ENCODE measurements around the gene HOXB4. TPM values are rescaled to one million over a fixed set of nuclear protein-coding genes. Genes with fewer than 3 reads are reported as not detected.

Gene HOXB4
- 6.5 TPM for total RNA-seq

DNA sequence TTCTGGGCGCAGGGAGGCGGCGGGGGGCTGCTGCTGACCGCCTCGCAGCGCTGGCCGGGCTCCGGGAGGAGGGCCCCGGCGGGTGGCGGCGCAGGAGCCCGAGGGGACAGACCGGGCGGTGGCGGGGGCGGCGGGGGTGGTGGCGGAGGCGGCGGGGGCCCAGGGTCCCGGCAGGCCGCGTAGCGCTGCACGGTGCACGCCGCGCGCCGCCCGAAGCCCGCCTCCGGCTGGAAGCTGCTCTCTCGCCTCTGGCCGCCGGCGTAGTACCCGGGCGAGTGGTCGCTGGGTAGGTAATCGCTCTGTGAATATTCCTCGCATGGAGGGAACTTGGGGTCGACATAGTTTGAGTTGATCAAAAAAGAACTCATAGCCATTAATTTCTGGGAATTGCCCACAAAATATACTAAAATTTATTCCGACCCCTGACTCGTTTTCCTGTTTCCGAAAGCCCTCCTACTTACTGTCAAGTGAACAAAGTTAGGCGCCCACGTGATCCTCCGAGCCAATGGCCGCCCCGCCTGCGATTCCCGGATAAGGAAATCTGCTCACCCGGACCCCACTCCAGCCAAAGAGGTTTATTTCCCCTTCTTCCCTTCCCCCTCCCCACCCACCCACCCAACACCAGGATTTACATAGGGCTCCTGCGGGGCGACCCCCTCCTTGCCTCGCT is at the start of gene HOXB4:
HOXB4 (minus strand) TSS at position 405 of the 670 bp plus-strand sequence; CDS start at position 374, 31 bp downstream.
- peak in 2 of 3 donors; percentile 73 to 80 for DNase-seq (ENCODE audit: low read depth in 2 of 3, low spot score in 2 of 3)

DNA sequence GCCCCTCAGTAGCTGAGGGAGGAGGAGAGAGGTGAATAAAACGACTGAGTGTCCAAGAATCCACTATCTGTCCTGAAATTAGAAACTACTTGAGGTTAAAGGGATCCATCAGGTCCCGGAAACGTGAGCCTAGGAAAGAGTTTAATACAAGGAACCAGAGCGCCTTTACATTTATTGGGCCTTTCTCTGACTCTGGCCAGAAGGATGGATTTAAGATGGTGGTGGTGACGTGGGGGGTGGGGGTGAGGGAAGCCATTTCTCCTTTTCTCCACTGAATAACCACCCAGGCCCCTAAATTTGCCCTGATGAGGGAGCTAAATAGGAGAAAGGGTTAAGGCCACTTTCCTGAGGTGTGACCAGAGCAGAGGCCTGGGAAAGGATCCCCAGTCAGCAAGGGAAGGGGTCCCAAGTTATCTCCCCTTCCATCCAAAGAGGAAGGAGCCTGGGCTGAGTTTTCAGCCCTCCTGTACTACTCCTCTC is 49.0 kb upstream of the HOXB4 start:
- DNase-seq (ENCODE audit: low read depth in 2 of 3, low spot score in 2 of 3), result no peak

GRCh38 chr17:48626245-48627117 is 48.3 kb upstream of the HOXB4 start, which contains the start of gene HOXB9:
HOXB9 (minus strand) TSS chr17:48626358; CDS start chr17:48626269, 89 bp downstream.
- peak in 2 of 3 donors; percentile 51 to 82 for DNase-seq (ENCODE audit: low read depth in 2 of 3, low spot score in 2 of 3)

DNA sequence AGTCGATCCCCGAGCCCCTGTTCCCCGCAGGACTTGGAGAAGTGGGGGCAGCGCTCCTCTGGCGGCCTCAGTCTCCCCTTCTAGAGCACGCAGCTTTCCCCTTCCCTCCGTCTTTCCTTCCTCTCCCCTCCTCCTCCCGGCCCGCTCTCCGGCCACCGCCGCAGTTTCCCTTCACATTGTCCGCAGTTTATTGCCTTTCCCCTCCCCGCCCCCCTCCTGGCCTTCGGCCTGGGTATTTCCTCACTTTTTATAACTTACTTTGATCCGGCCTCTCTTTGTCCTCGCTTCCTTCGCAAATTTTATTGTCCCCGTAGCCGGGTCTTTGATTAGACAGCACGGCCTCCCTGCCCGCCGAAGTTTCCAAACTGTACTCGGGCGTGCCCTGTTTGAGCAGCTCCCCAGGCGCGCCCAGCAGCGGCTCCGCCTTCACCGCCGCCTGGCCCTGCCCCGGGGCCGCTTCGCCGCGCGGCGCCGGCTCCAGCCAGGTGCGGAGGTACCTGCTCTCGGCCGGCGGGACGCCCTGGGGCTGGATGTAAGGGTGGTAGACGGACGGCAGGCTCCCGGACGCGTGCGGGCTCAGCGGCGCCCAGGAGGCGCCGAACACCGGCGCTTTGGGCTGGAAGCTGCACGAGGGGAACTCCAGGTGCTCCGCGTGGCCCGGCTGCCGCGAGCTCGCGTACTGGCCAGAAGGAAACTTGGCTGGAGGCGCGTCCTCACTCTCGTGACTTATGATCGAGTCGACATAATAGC is 47.5 kb upstream of the HOXB4 start:
- DNase-seq (ENCODE audit: low read depth in 2 of 3, low spot score in 2 of 3), result peak in 1 of 3 donors; percentile 36

GRCh38 chr17:48624544-48625494 is 46.7 kb upstream of the HOXB4 start:
- DNase-seq (ENCODE audit: low read depth in 2 of 3, low spot score in 2 of 3), result peak in 1 of 3 donors; percentile 45

DNA sequence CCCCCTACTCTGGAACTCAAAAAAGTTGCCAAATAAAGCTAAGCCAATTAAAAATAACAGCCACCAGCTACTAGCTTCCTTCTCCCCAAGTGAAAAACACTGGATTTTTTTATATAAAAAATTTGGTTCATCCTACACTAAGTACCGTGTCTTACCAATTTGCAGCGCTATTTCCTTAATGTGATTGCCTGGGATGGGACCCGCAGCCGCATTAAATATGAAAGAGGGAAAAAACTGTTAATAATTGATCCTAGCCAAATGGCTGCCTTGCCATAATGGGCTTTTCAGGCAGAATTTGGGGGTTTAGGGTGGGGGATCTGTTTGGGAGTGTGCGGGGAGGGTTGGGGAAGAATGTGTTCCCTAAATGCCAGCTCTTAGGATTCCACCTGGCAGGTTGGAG is 46.0 kb upstream of the HOXB4 start:
- DNase-seq (ENCODE audit: low read depth in 2 of 3, low spot score in 2 of 3), result no peak

DNA sequence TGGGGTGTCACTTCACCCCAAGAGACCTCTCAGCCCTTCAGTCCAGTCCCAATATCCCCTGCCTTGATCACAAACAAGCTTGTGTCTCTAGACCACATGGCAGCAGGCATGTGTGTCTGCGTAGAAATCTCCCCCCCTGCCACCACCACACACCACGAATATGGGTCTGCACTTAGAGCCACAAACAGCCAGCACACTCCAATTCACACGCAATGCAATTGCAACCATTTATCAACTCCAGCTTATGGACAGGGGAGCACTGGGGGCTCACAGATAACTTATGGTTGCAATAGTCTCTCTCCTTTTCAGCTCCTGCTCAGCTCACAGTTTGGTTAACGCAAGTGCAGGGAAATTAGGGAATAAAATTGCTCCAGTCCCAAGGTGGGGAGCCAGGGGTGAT is 45.4 kb upstream of the HOXB4 start:
- DNase-seq (ENCODE audit: low read depth in 2 of 3, low spot score in 2 of 3), result no peak

GRCh38 chr17:48622857-48623256 is 44.7 kb upstream of the HOXB4 start:
- no peak for DNase-seq (ENCODE audit: low read depth in 2 of 3, low spot score in 2 of 3)

GRCh38 chr17:48621410-48622392 is 43.6 kb upstream of the HOXB4 start:
- no peak for DNase-seq (ENCODE audit: low read depth in 2 of 3, low spot score in 2 of 3)

GRCh38 chr17:48620461-48621139 is 42.5 kb upstream of the HOXB4 start:
- DNase-seq (ENCODE audit: low read depth in 2 of 3, low spot score in 2 of 3), result no peak

GRCh38 chr17:48619826-48620449 is 41.8 kb upstream of the HOXB4 start:
- DNase-seq (ENCODE audit: low read depth in 2 of 3, low spot score in 2 of 3), result no peak

GRCh38 chr17:48618256-48618896 is 40.2 kb upstream of the HOXB4 start:
- peak; percentile 75 to 80 (median 80) for DNase-seq (ENCODE audit: low read depth in 2 of 3, low spot score in 2 of 3)

GRCh38 chr17:48617471-48618255 is 39.5 kb upstream of the HOXB4 start:
- DNase-seq (ENCODE audit: low read depth in 2 of 3, low spot score in 2 of 3), result peak in 1 of 3 donors; percentile 27

GRCh38 chr17:48616717-48617470 is 38.7 kb upstream of the HOXB4 start:
- DNase-seq (ENCODE audit: low read depth in 2 of 3, low spot score in 2 of 3), result no peak

DNA sequence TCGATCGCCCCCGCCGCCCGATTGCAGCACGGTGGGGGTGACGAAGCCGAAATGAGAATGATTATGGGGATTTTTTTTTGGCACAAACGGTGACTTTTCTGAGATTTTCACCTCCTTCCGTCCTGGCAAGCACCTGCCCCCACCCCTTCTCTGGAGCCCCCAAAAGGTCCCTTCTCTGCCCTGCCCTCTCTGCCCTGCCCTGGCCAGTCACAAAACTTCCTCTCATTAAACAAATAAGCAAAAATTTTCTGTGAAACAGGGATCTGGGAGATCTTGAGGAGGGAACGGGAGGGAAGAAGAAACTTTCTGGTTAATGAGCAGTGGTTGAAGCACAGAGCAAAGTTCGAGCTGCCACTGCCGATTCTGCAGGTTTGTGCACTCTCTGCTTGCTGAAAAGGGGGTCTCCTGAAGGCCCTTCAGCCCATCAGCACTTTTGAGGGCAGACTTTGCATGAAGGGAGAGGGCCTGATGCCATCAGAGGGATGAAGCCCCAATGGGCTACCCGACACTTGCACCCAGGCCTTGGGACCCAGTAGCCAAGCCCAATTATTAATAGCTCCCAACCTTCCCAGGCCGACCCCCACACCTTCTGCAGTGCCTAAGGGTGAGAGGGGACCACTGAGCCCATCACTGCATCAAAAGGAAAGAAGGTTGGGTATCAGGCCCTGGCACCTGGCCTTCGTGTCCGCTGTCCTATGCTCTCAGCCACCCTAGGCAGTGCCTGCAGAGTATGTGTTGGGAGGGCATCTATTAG is 38.0 kb upstream of the HOXB4 start:
- no peak for DNase-seq (ENCODE audit: low read depth in 2 of 3, low spot score in 2 of 3)

All from hematopoietic multipotent progenitor cell (in vitro differentiated cells).